ENCODE data around the gene IER3. TPM values are rescaled to one million over a fixed set of nuclear protein-coding genes. Genes with fewer than 3 reads are reported as not detected.

IER3 gene
- total and polyA plus RNA-seq, 9 of the 15 experiments (the other 6 are each of a cell fraction or from before 2014, with no cell fraction given), result 1.5 to 30.0 (median 11.5) TPM

DNA sequence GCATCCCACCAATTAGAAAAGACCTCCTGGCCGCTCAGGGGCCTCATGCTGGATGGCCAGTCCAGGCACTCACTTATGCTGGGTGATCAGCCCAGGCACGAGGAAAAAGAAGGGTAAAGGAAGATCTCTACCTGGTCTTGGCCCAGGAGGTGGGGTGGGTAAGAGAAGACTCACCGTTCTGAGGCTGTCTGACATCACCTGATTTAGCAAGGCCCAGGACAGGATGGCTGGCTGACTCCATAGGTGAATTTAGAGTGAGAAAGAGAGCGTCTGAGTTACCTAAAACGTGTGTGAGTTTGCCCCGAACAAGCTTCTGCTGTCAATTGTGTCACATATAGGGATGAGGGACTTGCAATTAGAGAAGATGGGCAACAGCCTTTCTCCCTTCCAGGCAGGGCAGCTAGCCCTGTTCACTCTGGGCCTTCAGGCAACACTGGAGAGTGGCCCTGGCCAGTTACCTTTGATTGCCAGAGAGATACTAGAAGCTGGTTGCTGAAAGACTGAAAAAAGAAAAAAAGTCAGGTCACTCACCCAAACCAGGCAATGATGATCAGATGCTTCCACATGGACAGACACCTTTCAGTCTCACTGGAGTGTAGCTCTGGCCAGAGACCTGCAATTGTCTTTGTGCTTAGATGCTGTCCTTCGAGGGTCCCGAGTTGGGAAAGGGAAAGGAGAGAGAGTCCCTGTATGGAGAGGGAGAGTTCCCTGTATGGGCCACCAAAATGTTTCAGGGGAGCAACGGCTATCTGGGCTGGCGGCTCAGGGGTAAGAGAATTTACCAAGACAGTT is 35.7 kb upstream of the IER3 start (continued):
- TF ChIP-seq ZBTB8A (IDR thresholded peaks at IDR 0.05; ENCODE audit: partially characterized antibody), result no peak

DNA sequence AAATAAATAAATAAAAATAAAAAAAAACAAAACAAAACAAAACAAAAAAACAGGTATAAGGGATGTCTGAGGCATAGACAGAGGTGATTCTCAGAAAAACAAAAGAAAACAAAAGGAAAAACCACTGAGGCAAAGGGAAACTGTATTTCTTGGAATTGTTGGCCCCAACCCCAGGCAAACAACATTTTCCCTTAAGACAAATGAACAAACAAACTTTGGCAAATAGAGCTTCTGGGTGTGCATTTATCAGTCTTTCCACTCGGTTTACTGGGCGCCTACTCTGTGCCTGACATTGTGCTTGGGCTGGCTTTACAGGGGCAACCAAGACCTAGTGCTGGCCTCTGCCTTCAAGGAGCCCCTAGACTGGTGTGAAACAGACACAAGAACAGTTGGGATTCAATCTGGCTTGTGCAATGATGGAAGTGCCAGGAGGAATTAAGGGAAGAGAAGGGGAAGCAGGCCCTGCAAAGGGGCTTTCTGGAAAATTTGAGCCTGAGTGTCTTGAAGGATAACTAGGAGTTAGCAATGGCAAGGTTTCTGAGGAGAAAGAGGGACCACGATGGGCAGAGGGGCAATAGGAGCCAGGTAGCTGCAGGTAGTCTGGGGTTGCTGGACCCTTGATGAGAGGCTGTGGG is 33.8 kb upstream of the IER3 start:
- ATAC-seq, result no peak
- no peaks in the 10 kb centered on the region for H3K27me3 ChIP-seq (ENCODE audit: control insufficient read depth in 2 of 2, insufficient read depth in 2 of 2, low read length in 2 of 2)
- no peaks in the 10 kb centered on the region for H3K9me1 ChIP-seq (ENCODE audit: control insufficient read depth, insufficient read depth, low read length)
- no peak for FAIRE-seq
- intact Hi-C loops (cut with micrococcal nuclease) (no loop called here), in situ Hi-C loops (cut with MboI) (no loop called here)
- peak overlapping the region in 1 of 2 experiments; percentile 11; a peak in 1 of 4 replicates for H3K9ac ChIP-seq (ENCODE audit: insufficient read depth in 1 of 2, low read depth in 2 of 2, low read length in 2 of 2)
- peaks cover 20 to 27% of the 10 kb centered on the region in 2 experiments for H3K4me1 ChIP-seq (replicated peaks in 1 of 2; ENCODE audit: control insufficient read depth in 2 of 2, insufficient read depth in 2 of 2, low read length in 2 of 2)
- no peak overlapping the region for H3K4me2 ChIP-seq (ENCODE audit: insufficient read depth, low read length)
- H4K20me1 ChIP-seq (replicated peaks; ENCODE audit: control insufficient read depth, insufficient read depth, low read length), result no peaks in the 10 kb centered on the region
- H3K9me3 ChIP-seq (replicated peaks; ENCODE audit: control insufficient read depth, insufficient read depth, low read depth, low read length), result no peaks in the 10 kb centered on the region
- H3K27ac ChIP-seq (ENCODE audit: extremely low read depth, low read depth, low read length), result no peak overlapping the region
- no peaks in the 10 kb centered on the region for H3K36me3 ChIP-seq (ENCODE audit: control insufficient read depth, insufficient read depth, low read length)
- 58% methylated on average over 3 of the region's 3 CpGs for WGBS (ENCODE audit: insufficient coverage, low coverage, missing lambda C conversion rate)
- H2AFZ ChIP-seq (ENCODE audit: low read depth, low read length), result no peak overlapping the region
- TF ChIP-seq NELFE (IDR thresholded peaks at IDR 0.05; ENCODE audit: insufficient read depth, insufficient read length) (no peak), GATA2 (CRISPR knock-in tag; IDR thresholded peaks at IDR 0.05) (no peak), SP2 (IDR thresholded peaks at IDR 0.05; ENCODE audit: extremely low read depth, low read depth, low read length, poor library complexity, severe bottlenecking) (no peak), PYGO2 (tag; IDR thresholded peaks at IDR 0.05) (no peak), FOXM1 (IDR thresholded peaks at IDR 0.05; ENCODE audit: low read depth) (no peak), FOXM1 (CRISPR knock-in tag; IDR thresholded peaks at IDR 0.05; ENCODE audit: low read depth) (no peak), ZKSCAN8 (CRISPR knock-in tag; IDR thresholded peaks at IDR 0.05) (no peak), TCFL5 (CRISPR knock-in tag; conservative IDR thresholded peaks at IDR 0.05) (no peak)
- TF ChIP-seq, protein P1, sequence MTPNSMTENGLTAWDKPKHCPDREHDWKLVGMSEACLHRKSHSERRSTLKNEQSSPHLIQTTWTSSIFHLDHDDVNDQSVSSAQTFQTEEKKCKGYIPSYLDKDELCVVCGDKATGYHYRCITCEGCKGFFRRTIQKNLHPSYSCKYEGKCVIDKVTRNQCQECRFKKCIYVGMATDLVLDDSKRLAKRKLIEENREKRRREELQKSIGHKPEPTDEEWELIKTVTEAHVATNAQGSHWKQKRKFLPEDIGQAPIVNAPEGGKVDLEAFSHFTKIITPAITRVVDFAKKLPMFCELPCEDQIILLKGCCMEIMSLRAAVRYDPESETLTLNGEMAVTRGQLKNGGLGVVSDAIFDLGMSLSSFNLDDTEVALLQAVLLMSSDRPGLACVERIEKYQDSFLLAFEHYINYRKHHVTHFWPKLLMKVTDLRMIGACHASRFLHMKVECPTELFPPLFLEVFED (CRISPR knock-in tag; conservative IDR thresholded peaks at IDR 0.05), result no peak
- TF ChIP-seq, protein P2, sequence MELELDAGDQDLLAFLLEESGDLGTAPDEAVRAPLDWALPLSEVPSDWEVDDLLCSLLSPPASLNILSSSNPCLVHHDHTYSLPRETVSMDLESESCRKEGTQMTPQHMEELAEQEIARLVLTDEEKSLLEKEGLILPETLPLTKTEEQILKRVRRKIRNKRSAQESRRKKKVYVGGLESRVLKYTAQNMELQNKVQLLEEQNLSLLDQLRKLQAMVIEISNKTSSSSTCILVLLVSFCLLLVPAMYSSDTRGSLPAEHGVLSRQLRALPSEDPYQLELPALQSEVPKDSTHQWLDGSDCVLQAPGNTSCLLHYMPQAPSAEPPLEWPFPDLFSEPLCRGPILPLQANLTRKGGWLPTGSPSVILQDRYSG (tag; conservative IDR thresholded peaks at IDR 0.05; ENCODE audit: low read depth), result no peak
- POLR2A ChIA-PET, result interaction anchor here (0.7 to 3.0 kb wide), 4 partner anchors 9 to 12 kb away, joined by 3 to 8 read pairs (median 6); no protein-coding TSS in a partner anchor
- H3K79me2 ChIP-seq (ENCODE audit: control insufficient read depth, insufficient read depth, low read length), result no peaks in the 10 kb centered on the region
- no peak for DNase-seq (ENCODE audit: extremely low read depth in 1 of 4, low spot score in 3 of 4)
- CTCF ChIA-PET (ENCODE audit: low intra/inter-chr PET ratio), result no interaction called here
- no peak overlapping the region for H3K4me3 ChIP-seq
- BruUV-seq (replicated peaks), result no TSS peak
